COLO668 (cell line): ENCODE results near the gene SRR.

ENCODE experiments used
- DNase-seq: peaks from one replicate; lab custom pipeline; 2025; ENCODE audit not compliant: unreplicated experiment; lab: John Stamatoyannopoulos, UW

SRR gene

DNA sequence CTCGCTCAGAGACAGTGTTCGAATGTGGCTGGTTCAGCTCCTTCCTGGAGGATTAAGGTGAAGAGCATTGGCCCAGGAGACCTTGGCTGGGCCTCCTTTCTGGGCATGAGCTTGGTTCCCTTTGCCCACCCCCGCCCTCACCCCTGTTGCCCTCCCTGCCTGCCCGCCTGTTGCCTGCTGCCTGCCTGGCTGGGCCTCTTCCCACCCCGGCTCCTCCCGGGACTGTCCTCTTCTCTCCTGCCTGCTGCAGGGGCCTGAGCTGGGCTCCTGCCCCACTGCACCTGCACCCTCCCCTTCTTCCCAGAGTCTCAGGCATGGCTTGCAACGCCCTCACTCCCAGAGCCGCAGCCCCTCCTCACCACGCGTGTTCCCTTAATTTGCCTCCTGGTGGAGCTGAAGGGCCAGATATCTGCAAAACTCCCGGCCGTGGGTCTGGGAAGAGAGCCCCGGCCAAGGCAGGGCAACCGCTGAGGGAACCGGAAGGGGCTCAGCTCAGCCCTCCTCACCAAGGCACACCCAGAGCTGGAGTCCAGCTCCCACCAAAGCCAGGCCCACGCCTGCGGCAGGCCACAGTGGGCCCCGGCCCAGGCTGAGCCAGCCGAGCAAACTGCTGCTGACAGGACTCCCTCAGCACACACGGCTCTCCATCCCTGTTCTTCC is 65.9 kb downstream of the SRR start:
- DNase-seq = no peak

DNA sequence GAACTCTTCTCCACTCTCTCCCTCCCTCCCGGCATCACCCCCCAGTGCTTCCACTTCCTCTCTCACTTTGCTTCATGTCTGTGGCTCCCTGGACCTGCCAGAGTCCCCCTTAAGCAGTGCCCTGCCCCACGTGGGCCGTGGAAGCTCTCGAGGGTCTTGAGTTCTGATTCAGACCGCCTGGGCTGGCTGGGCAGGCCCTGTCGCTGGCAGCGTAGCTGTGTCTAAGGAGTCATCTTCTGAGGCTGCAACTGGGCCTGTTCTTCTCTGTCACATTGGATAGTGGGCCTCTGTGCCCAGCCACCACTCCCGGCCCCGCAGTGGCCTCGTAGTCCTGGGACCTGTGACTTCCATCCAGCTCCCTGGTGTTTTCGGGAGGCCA is 66.5 kb downstream of the SRR start:
- no peak for DNase-seq

DNA sequence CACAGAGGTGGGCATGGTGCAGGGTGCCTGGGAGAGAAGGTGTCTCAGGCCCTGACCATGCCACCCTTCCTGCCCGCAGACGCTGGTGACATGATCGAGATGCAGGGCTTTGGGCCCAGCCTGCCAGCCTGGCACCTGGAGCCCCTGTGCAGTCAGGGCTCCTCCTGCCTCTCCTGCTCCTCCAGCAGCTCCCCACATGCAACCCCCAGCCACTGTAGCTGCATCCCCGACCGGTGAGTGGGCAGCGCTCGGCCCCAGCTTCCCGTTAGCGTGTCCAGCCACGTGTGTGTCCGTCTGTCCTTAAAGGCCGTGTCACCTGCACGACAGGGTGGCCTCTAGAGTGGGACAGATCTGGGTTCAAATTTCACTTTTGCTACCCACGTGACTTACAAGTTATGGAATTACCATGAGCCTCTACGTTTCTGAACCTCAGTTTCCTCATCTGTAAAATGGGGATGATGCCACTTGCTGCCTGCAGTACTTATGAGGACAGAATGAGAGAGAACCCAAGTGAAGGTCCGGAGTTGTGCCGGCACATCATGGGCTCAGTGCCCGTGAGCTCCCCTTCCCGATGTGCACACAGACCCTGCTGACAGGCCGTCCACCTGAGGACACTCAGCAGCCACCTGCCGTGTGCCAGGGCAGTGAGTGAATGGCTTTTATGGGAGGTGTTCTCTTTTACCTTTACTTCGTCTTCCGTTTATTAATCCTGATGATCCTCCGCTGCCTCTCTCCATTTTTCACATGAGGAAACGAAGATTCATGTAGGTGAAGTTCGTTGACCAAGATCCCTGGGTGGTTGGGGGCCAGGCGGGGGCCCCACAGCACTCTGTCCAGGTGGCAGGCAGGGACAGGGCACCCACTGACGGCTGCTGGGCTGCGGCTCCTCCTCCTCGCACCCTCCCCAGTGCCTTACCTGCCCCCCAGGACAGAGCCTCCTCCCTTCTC is 67.7 kb downstream of the SRR start:
- DNase-seq = no peak

DNA sequence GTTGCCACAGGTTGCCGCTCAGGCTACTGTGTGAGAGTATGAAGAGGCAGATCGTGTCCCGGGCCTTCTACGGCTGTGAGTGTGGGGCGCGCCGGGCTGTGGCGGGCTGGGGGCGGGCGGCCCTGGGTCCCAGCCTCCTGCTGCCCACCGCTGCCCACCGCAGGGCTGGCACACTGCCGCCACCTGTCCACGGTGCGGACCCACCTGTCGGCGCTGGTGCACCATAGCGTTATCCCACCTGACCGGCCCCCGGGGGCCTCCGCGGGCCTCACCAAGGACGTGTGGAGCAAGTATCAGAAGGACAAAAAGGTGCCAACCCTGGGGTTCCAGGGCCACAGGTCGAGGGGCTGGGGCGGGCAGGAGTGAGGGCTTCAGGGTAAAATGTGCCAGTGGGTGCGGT is 68.4 kb downstream of the SRR start:
- DNase-seq = no peak

DNA sequence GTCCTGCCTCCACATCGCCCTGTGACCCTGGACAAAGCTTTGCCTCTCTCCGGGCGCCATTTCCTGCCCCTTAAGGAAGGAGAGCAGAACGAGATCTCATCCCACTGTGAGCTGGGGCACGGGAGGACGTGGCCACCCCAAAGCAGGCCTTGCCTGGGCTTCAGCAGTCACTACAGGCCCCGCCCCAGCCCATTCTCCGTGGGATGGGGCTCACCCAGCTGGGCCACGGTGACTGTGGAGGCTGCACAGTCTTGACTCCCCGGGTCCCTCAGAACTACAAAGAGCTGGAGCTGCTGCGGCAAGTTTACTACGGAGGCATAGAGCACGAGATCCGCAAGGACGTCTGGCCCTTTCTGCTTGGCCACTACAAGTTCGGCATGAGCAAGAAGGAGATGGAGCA is 68.9 kb downstream of the SRR start:
- DNase-seq = no peak

DNA sequence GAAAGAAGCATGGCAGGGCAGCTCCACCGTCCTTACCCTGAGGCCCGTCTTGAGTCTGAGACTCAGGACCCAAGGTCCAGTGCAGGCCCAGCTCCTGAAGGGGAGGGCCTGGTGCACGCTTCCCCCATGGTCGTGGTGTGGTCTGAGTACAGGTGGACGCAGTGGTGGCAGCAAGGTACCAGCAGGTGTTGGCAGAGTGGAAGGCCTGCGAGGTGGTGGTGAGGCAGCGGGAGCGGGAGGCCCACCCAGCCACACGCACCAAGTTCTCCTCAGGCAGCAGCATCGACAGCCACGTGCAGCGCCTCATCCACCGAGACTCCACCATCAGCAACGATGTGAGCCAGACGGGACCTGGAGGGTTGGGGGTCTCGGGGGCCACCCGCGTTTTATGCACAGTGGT is 69.4 kb downstream of the SRR start:
- DNase-seq = no peak
